T-cell (primary cell): ENCODE data around the gene DLG2. TPM values are rescaled to one million over a fixed set of nuclear protein-coding genes. Genes with fewer than 3 reads are reported as not detected.

ENCODE experiments used
- ATAC-seq, 4 experiments: fragments of 200-7000 bp in 3 of 4; fragments of 150-1000 bp in 1 of 4; cut with Tn5 transposase; replicated peaks in 1 of 4; 1 replicate in 3 of 4; 2 replicates in 1 of 4; pipeline ENCODE4 v1.10.0; 2021; ENCODE audit warnings: moderate library complexity in 3 of 4, mild to moderate bottlenecking in 2 of 4, moderate number of reproducible peaks in 1 of 4
- CTCF ChIA-PET, 2 donors: fragments of 300-600 bp; sonication (Branson Sonifier 250); formaldehyde crosslinking; loops; one replicate each; lab custom pipeline; 2022; ENCODE audit warnings: antibody characterized with exemption in 2 of 2; lab: Charles Lee
- POLR2A ChIA-PET, 2 donors: fragments of 300-600 bp; sonication (Branson Sonifier 250); formaldehyde crosslinking; loops; one replicate each; lab custom pipeline; 2022; ENCODE audit warnings: antibody characterized with exemption in 2 of 2; lab: Charles Lee
- DNase-seq, 35 experiments: peaks; one replicate each; pipeline versions ENCODE4 v3.0.0 to v3.0.0-alpha.2; 2013 to 2023
- H3K27ac ChIP-seq: one replicate; pipeline ENCODE4 v1.5.1; 2013; ENCODE audit warnings: low read length
- H3K27me3 ChIP-seq, 2 experiments: replicated peaks in 1 of 2; 1 replicate in 1 of 2; 2 replicates in 1 of 2; pipeline versions ENCODE4 v1.6.1 to v1.7.0; 2013; ENCODE audit warnings: low read length in 1 of 2, mixed read lengths in 1 of 2; ENCODE audit not compliant: control insufficient read depth in 2 of 2, insufficient read depth in 2 of 2; ENCODE audit errors: extremely low read depth in 1 of 2
- H3K36me3 ChIP-seq, 2 donors: 1 replicate in 1 of 2; 2 replicates in 1 of 2; pipeline versions ENCODE4 v1.6.1 to v1.7.0; 2013; ENCODE audit warnings: low read length in 1 of 2; ENCODE audit not compliant: control insufficient read depth in 2 of 2, insufficient read depth in 1 of 2; ENCODE audit errors: extremely low read depth in 1 of 2
- H3K4me1 ChIP-seq, 2 experiments: 1 replicate in 1 of 2; 2 replicates in 1 of 2; pipeline versions ENCODE4 v1.6.1 to v1.7.0; 2013; ENCODE audit warnings: low read length in 2 of 2, mixed read lengths in 1 of 2; ENCODE audit not compliant: insufficient read depth in 2 of 2, control insufficient read depth in 1 of 2; ENCODE audit errors: extremely low read depth in 1 of 2
- H3K4me3 ChIP-seq, 2 donors: 1 replicate in 1 of 2; 2 replicates in 1 of 2; pipeline versions ENCODE4 v1.5.1 to v1.7.0; 2013; ENCODE audit warnings: mild to moderate bottlenecking in 2 of 2, low read length in 1 of 2, moderate library complexity in 1 of 2; ENCODE audit not compliant: control insufficient read depth in 1 of 2; ENCODE audit errors: extremely low read depth in 1 of 2
- H3K9me3 ChIP-seq: 2 replicates; pipeline ENCODE4 v1.7.0; 2013
- H3K27ac Mint-ChIP-seq, 2 donors: one replicate each; pipeline ENCODE4 v1.8.0; 2020 to 2021; ENCODE audit warnings: mild to moderate bottlenecking in 2 of 2, mixed read lengths in 2 of 2
- H3K27me3 Mint-ChIP-seq, 2 donors: one replicate each; pipeline ENCODE4 v1.8.0; 2021 to 2022; ENCODE audit warnings: mixed read lengths in 2 of 2
- H3K36me3 Mint-ChIP-seq: one replicate; pipeline ENCODE4 v1.8.0; 2021; ENCODE audit warnings: mixed read lengths
- H3K4me1 Mint-ChIP-seq, 3 donors: one replicate each; pipeline ENCODE4 v1.8.0; 2020 to 2022; ENCODE audit warnings: mixed read lengths in 3 of 3, mild to moderate bottlenecking in 1 of 3
- H3K4me3 Mint-ChIP-seq, 3 donors: one replicate each; pipeline ENCODE4 v1.8.0; 2020 to 2022; ENCODE audit warnings: mild to moderate bottlenecking in 3 of 3, mixed read lengths in 3 of 3, moderate library complexity in 3 of 3
- H3K9me3 Mint-ChIP-seq, 3 donors: one replicate each; pipeline ENCODE4 v1.8.0; 2020 to 2022; ENCODE audit warnings: mixed read lengths in 3 of 3
- WGBS: methylation state at CpG from one replicate; pipeline ENCODE4 v1.1.5; 2013; ENCODE audit warnings: missing lambda C conversion rate; ENCODE audit not compliant: insufficient coverage; 5-methylcytosine and 5-hydroxymethylcytosine counted together
- total RNA-seq, 35 experiments: library from RNA in 6 of 35; stranded (reverse) in 6 of 35; fragments of 120-200 nt in 1 of 35; gene quantifications; one replicate each; pipeline versions ENCODE4 v1.2.1 to v1.2.4 and lab custom pipeline; 2013 to 2026

DLG2 gene
- total RNA-seq, 5 donors from 2014 or later (not counting 1 experiment from before 2014, with no cell fraction given), result 2.3 to 4.1 (median 2.9) TPM

DNA sequence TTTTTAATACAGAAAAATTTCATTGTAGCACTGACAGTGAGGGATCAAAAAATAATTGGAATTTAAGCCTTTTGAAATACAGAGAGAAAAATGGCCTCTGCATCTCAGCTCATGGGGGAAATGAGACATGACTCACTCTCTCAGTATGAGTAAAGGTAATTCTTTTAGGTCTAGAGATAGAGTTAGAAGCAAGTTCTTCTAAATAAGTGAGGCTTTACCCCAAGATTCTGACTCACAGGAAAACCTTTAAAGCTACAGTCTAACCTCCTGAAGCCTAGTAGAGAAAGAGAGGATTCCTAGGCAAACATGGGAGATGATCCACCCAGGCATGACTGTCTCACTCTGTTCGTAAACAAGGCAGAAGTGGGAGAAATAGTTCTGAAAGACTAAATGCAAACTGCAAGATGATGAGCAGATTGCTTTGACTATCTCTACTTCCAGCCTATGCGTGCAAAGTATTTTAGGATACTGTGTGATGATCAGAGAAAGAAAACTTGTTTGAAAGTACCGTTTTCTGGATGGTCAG, 1337.7 kb downstream of the DLG2 start:
- Mint-ChIP-seq H3K27me3 (no peaks in the 10 kb centered on the region), H3K36me3 (no peaks in the 10 kb centered on the region), H3K9me3 (peaks cover 12 to 14% (median 14%) of the 10 kb centered on the region in 3 donors), H3K4me3 (no peak overlapping the region), H3K27ac (no peak overlapping the region), H3K4me1 (no peaks in the 10 kb centered on the region)
- ATAC-seq (no peak), DNase-seq (no peak)
- no peaks in the 10 kb centered on the region for H3K9me3 ChIP-seq
- H3K27me3 ChIP-seq, result no peaks in the 10 kb centered on the region
- ChIA-PET CTCF (no interaction called here), POLR2A (no interaction called here)
- WGBS, result 57% methylated on average over 1 of the region's 3 CpGs
- H3K4me3 ChIP-seq, result no peak overlapping the region
- no peak overlapping the region for H3K27ac ChIP-seq
- no peaks in the 10 kb centered on the region for H3K36me3 ChIP-seq
- no peaks in the 10 kb centered on the region for H3K4me1 ChIP-seq

DNA sequence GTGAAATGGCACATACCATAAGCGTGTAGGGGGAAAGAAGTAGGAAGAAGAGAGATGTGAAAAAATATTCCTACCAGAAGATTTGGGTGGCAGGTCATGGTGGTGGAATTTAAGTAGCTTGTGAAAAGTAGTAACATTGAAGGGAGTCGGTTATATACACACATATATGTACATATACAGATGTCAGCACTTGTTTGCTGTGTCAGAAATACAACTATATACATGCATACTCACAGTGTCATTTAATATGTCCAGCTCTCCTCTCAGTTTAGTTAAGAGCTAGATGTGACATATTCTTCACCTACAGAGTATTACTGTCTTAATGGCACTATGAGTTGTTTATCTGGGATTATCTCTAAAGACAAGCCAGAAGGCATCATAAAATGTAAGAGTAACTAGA, 1353.6 kb downstream of the DLG2 start:
- no peaks in the 10 kb centered on the region for H3K4me1 Mint-ChIP-seq
- no CpG with 5 or more reads among the region's 2 CpGs for WGBS
- no peak overlapping the region for H3K27ac Mint-ChIP-seq
- peaks cover 7 to 27% (median 16%) of the 10 kb centered on the region in 3 donors for H3K9me3 Mint-ChIP-seq
- no peak overlapping the region for H3K27ac ChIP-seq
- POLR2A ChIA-PET, result no interaction called here
- no peak for ATAC-seq
- H3K4me3 ChIP-seq, result no peak overlapping the region
- DNase-seq, result no peak
- H3K36me3 ChIP-seq, result no peaks in the 10 kb centered on the region
- H3K4me3 Mint-ChIP-seq, result no peak overlapping the region
- H3K27me3 ChIP-seq, result no peaks in the 10 kb centered on the region
- CTCF ChIA-PET, result no interaction called here
- no peaks in the 10 kb centered on the region for H3K9me3 ChIP-seq
- no peaks in the 10 kb centered on the region for H3K4me1 ChIP-seq
- no peaks in the 10 kb centered on the region for H3K27me3 Mint-ChIP-seq
- no peaks in the 10 kb centered on the region for H3K36me3 Mint-ChIP-seq

DNA sequence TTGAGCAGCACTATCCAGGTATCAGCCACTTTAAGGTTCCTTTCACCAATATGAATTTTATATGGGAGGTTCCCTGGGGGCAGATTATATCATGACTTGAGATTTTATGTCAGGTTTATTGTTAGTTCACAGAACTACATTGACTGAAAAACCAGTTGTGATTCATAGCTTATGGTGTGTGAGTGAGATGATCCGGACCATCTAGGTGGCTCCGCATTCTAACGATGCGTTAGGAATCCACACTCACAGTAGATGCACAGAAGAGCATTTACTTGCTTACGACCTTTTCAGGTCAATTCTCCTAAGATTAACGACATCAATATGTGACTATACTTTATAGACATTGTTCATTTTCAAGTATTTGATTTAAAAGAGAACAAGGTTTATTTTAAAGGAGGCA, 1356.7 kb downstream of the DLG2 start:
- no peak overlapping the region for H3K27ac Mint-ChIP-seq
- Histone ChIP-seq H3K27me3 (no peaks in the 10 kb centered on the region), H3K36me3 (no peaks in the 10 kb centered on the region), H3K9me3 (no peaks in the 10 kb centered on the region), H3K4me3 (no peak overlapping the region), H3K4me1 (no peaks in the 10 kb centered on the region), H3K27ac (no peak overlapping the region)
- CTCF ChIA-PET, result no interaction called here
- no peak overlapping the region for H3K4me3 Mint-ChIP-seq
- ATAC-seq, result no peak
- peaks cover 2 to 20% (median 19%) of the 10 kb centered on the region in 3 donors for H3K9me3 Mint-ChIP-seq
- H3K4me1 Mint-ChIP-seq, result no peaks in the 10 kb centered on the region
- WGBS, result 100% methylated on average over 1 of the region's 6 CpGs
- POLR2A ChIA-PET, result no interaction called here
- H3K27me3 Mint-ChIP-seq, result no peaks in the 10 kb centered on the region
- no peak for DNase-seq
- no peaks in the 10 kb centered on the region for H3K36me3 Mint-ChIP-seq

DNA sequence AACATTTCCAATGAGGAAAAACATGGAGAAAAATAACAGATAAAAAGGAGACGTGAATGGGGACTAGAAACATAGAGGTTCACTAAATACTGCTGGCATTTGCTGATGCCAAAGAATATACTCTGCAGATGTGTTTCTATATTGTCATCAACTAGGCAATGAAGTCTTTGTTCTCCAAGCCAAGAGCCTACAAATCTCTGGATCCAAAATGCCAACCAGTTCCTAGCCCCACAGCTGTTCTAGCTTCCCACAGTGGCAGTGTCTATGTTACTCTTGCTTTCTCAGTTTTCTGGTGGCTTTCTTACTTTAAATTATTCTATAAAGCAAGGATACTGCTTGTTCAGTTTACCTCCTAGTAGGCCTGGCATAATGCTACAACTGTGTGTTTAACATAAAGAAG, 1363.1 kb downstream of the DLG2 start:
- Histone ChIP-seq H3K9me3 (no peaks in the 10 kb centered on the region), H3K4me1 (no peaks in the 10 kb centered on the region), H3K36me3 (no peaks in the 10 kb centered on the region), H3K27ac (no peak overlapping the region), H3K4me3 (no peak overlapping the region), H3K27me3 (no peaks in the 10 kb centered on the region)
- peaks cover 7 to 20% (median 9%) of the 10 kb centered on the region in 3 donors for H3K9me3 Mint-ChIP-seq
- ChIA-PET POLR2A (no interaction called here), CTCF (no interaction called here)
- H3K27me3 Mint-ChIP-seq, result no peaks in the 10 kb centered on the region
- ATAC-seq, result no peak
- WGBS, result no CpG with 5 or more reads among the region's 1 CpG
- H3K4me3 Mint-ChIP-seq, result no peak overlapping the region
- H3K4me1 Mint-ChIP-seq, result no peaks in the 10 kb centered on the region
- no peak overlapping the region for H3K27ac Mint-ChIP-seq
- DNase-seq, result no peak
- no peaks in the 10 kb centered on the region for H3K36me3 Mint-ChIP-seq

DNA sequence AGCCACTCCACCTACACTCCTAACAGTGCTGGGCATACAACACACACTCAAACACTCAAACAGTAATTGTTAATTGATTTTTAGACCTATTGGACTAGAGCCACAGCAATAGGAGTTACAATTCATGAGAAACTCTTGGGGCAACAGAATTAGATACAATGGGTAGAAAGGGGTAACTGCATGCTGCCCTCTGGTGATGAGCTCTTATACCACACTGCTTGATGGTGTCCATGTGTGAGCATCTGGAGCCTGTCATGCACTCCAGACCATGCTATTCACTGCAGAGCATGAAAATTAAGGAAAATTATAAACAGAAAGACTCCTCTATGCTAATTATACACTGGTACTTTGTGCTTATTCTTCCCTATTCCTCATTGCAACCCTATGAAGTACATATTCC, 1365.4 kb downstream of the DLG2 start:
- DNase-seq (no peak), ATAC-seq (no peak)
- ChIA-PET POLR2A (no interaction called here), CTCF (no interaction called here)
- no peaks in the 10 kb centered on the region for H3K4me1 ChIP-seq
- Mint-ChIP-seq H3K4me3 (no peak overlapping the region), H3K9me3 (peaks cover 4 to 16% (median 11%) of the 10 kb centered on the region in 3 donors), H3K27ac (no peak overlapping the region), H3K4me1 (no peaks in the 10 kb centered on the region), H3K27me3 (no peaks in the 10 kb centered on the region), H3K36me3 (no peaks in the 10 kb centered on the region)
- no peak overlapping the region for H3K27ac ChIP-seq
- H3K36me3 ChIP-seq, result no peaks in the 10 kb centered on the region
- H3K27me3 ChIP-seq, result no peaks in the 10 kb centered on the region
- H3K9me3 ChIP-seq, result no peaks in the 10 kb centered on the region
- H3K4me3 ChIP-seq, result no peak overlapping the region

DNA sequence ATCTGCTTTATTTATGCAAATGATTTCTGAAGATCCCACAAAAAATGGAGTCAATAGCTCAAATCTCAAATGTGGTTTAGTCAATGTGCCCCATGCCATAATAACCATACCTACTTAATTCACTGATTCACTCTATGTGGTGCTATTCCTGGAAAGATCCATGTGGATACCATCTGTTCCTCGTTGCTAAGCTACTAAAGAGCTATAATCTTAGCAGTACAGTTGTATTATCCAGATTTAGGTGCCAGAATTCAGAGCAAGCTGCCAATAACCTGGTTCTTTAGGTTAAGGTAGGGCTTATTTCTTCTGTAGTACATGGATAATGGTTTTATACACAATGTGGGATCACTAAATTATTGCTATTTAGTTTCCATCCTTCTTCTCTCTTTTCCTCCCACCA, 1366.3 kb downstream of the DLG2 start:
- ChIA-PET CTCF (no interaction called here), POLR2A (no interaction called here)
- ATAC-seq, result no peak
- Mint-ChIP-seq H3K27me3 (no peaks in the 10 kb centered on the region), H3K9me3 (peaks cover 4 to 20% (median 6%) of the 10 kb centered on the region in 3 donors), H3K4me3 (no peak overlapping the region), H3K27ac (no peak overlapping the region), H3K4me1 (no peaks in the 10 kb centered on the region), H3K36me3 (no peaks in the 10 kb centered on the region)
- no peak for DNase-seq
- H3K9me3 ChIP-seq, result no peaks in the 10 kb centered on the region
- no peak overlapping the region for H3K27ac ChIP-seq
- H3K4me1 ChIP-seq, result no peaks in the 10 kb centered on the region
- no peak overlapping the region for H3K4me3 ChIP-seq
- H3K36me3 ChIP-seq, result no peaks in the 10 kb centered on the region
- no peaks in the 10 kb centered on the region for H3K27me3 ChIP-seq
- WGBS, result no CpG with 5 or more reads among the region's 1 CpG

DNA sequence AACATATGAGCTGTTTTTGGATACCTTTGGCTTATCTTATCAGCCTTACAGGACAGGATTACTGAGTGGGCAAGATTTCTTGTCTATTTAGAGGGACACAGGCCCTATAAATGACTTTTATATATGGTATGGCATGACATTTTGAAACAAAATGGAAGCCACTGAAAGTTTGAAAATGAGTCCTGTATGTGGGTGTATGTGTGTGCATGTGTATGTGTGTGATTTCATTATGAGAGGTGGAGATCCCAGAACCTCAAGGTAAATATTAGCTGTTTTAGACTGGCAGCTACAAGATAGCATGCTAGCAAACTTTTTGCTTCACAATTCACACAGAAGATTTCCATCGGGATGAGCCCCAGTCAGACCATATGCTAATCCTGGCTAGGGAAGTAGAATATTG, 1370.5 kb downstream of the DLG2 start:
- POLR2A ChIA-PET, result no interaction called here

More for the DNA sequence above, 1370.5 kb downstream of the DLG2 start:
- Histone ChIP-seq H3K4me1 (no peaks in the 10 kb centered on the region), H3K36me3 (no peaks in the 10 kb centered on the region), H3K27me3 (no peaks in the 10 kb centered on the region), H3K27ac (no peak overlapping the region), H3K4me3 (no peak overlapping the region), H3K9me3 (no peaks in the 10 kb centered on the region)
- Mint-ChIP-seq H3K27me3 (no peaks in the 10 kb centered on the region), H3K36me3 (no peaks in the 10 kb centered on the region), H3K4me1 (no peaks in the 10 kb centered on the region), H3K27ac (no peak overlapping the region), H3K4me3 (no peak overlapping the region), H3K9me3 (peaks cover 2 to 24% (median 10%) of the 10 kb centered on the region in 3 donors)
- ATAC-seq (no peak), DNase-seq (no peak)
- WGBS, result no CpG with 5 or more reads among the region's 1 CpG
- CTCF ChIA-PET, result no interaction called here
